HCT116 (cell line): ENCODE measurements around the gene CDKAL1.

ENCODE experiments used
- EZH2 ChIP-seq: fragments of 200-600 bp; sonication (generic); IDR thresholded peaks from 2 replicates; pipeline ENCODE4 v1.6.1; 2017; ENCODE audit warnings: antibody characterized with exemption, mixed run types
- POLR2A ChIP-seq: IDR thresholded peaks from 2 replicates; pipeline ENCODE4 v1.7.0; 2011; ENCODE audit warnings: borderline replicate concordance; ENCODE audit not compliant: insufficient read depth, insufficient read length; ENCODE audit errors: extremely low read depth
- ZFX ChIP-seq: fragments of 450-650 bp; IDR thresholded peaks from 2 replicates; pipeline ENCODE4 v1.6.1; 2017

GRCh38 chr6:20954315-20954714 is 420.1 kb downstream of the CDKAL1 start:
- no peak for TF ChIP-seq EZH2
- no peak for TF ChIP-seq POLR2A
- no peak for TF ChIP-seq ZFX
